PFSK-1 (cell line): Measurements from ENCODE around the gene SCYGR8.

Source experiments
- POLR2AphosphoS5 ChIP-seq: IDR thresholded peaks from 2 replicates; pipeline ENCODE4 v1.6.1; 2012; ENCODE audit warnings: low read depth, mild to moderate bottlenecking, control low read depth, low read length, moderate library complexity
- SIN3A ChIP-seq: IDR thresholded peaks from 2 replicates; pipeline ENCODE4 v1.6.1; 2012; ENCODE audit warnings: mild to moderate bottlenecking, low read length, moderate library complexity, borderline replicate concordance; ENCODE audit not compliant: insufficient read depth
- TAF1 ChIP-seq: IDR thresholded peaks from 2 replicates; pipeline ENCODE4 v1.6.1; 2012; ENCODE audit warnings: low read length, control low read depth, borderline replicate concordance; ENCODE audit not compliant: insufficient read depth

DNA sequence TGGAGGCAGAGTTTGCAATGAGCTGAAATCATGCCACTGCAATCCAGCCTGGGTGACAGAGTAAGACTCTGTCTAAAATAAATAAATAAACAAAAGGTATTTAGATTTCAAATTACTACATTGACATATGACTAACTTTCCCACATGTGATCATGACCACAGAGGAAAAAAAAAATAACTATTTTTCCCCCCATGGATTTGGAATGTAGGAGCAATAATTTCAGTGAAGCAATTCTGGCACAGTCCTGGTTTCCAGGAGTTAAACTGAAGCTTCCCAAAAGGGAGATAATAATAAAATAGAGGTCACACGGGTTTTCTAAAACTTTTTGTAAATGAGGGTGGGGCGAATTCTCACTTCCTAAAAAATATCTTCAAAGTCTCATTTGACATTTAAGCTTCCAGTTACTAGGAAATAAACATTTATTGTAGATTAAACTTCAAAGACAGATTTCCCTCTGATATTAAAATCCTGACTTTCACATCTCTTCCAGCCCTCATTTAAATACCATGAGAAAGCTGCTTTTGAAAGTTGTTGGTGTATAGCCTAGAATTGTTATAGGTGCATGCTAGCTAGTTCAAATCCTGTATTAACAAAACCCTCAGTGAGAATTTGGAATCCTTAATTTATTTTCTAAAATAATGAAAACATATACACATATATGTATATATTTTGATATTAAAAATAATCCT is 48.6 kb upstream of the SCYGR8 start:
- TF ChIP-seq POLR2AphosphoS5 = no peak
- no peak for TF ChIP-seq TAF1
- TF ChIP-seq SIN3A = no peak
